GM12874 (cell line): ENCODE data around the gene WNT7A.

Experiments used
- TF ChIP-seq, protein P1 (sequence below): IDR thresholded peaks from 2 replicates; pipeline ENCODE4 v1.5.1; 2011; ENCODE audit warnings: low read depth, mild to moderate bottlenecking, control low read depth, low read length, moderate library complexity; ENCODE audit not compliant: insufficient read depth

The WNT7A gene

DNA sequence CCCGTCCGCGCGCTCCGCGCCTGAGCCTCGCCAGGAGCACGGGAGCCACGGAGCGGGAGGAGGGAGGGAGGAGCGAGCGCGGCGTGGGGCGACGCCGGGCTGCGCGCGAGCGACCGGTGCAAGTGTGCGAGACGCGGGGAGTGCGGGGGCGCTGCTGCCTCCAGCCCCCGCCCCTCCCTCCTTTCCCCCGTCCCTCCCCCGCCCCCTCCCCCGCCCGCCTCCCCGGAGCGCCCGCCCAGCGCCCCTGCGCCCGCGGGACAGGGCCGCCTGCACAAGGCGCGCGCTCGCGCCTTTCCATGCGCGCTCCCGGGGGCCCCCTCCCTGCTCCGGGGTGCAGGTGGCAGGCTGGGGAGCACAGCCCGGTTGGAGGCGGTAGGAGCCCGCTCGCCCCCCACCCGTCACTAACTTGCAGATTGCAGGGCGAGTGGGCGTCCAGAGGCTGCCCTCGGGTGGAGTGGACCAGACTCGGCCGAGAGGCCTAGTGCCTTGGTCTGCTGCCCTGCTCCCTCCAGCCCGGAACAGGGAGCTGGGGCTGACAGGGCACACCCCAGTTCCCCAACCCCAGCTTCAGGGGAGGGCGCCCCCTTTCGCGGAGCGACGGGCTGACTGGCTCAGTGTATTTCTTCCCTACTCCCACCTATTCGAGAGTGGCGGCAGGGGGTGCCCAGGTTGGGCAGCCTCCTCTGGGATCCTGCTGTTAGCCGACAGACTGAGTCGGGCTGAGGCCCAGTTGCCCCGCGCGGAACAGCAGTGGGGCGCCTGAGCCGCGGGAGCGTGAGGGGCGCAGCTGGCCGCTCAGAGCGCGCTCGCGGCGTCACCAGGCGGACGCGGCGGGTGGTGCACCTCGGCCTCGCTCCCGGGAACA, at the start of gene WNT7A:
Gene WNT7A (minus strand): TSS at position 126 of the 865 bp plus-strand sequence. CDS start 255 bp downstream, outside the sequence.
- TF ChIP-seq, protein P1, sequence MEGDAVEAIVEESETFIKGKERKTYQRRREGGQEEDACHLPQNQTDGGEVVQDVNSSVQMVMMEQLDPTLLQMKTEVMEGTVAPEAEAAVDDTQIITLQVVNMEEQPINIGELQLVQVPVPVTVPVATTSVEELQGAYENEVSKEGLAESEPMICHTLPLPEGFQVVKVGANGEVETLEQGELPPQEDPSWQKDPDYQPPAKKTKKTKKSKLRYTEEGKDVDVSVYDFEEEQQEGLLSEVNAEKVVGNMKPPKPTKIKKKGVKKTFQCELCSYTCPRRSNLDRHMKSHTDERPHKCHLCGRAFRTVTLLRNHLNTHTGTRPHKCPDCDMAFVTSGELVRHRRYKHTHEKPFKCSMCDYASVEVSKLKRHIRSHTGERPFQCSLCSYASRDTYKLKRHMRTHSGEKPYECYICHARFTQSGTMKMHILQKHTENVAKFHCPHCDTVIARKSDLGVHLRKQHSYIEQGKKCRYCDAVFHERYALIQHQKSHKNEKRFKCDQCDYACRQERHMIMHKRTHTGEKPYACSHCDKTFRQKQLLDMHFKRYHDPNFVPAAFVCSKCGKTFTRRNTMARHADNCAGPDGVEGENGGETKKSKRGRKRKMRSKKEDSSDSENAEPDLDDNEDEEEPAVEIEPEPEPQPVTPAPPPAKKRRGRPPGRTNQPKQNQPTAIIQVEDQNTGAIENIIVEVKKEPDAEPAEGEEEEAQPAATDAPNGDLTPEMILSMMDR = 0 out of 2 replicates have a peak, but pooled peaks have one; percentile 8

DNA sequence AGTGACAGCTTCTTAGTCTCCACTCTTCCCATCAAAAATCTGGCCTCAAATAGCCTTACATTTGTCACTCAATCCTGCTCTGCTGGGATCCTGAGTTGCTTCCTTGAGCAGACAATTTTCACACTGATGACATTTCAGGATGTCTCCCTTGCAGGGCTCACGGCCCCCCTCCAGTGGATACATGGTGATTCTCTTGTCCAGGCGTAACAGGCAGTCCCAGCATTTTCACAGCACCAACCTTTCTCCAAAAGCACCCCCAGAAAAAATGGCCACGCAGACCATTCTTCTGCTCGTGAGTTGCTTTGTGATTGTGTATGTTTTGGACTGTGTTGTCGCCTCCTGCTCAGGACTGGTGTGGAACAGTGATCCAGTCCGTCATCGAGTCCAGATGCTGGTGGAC, 47.4 kb upstream of the WNT7A start:
- TF ChIP-seq, protein P1 = no peak

DNA sequence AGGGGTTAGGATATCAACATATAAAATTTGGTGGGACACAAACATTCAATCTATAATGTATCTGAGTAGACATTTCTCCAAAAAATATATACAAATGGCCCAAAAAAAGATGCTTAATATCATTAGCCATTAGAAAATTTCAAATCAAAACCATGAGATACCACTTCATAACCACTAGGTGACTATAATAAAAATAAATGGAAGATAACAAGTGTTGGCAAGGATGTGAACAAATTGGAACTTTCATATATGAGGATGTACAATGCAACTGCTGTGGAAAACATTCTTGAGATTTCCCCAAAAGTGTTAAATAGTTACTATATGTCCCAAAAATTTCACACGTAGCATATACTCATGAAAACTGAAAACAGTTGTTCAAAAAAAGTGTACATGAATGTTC, 36.5 kb upstream of the WNT7A start:
- TF ChIP-seq, protein P1 = no peak

DNA sequence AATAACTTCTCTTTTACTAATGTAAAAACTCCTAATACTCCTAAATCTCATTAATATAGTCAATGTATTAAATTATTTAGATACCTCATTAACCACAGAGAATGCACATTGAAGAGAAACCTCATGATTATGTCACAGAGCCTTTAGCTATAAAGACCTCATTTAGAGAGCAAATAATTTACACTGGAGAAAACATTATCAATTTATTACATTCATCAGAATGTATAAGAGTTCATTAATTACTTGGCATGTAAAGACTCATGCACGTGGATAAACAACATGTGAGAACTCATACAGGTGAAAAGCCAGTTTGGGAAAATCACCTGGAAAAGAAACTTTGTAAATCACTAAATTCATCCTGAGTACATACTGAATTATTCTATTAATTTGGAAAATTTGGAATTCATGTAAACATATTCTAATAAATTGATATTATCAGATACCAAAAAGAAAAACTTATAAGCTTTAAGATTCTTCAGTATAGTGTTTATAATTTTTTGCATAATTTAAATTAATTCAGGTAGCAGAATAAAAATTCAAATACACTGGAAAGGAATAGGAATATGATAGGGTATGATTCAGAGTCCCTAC, 22.9 kb upstream of the WNT7A start:
- TF ChIP-seq, protein P1 = no peak

DNA sequence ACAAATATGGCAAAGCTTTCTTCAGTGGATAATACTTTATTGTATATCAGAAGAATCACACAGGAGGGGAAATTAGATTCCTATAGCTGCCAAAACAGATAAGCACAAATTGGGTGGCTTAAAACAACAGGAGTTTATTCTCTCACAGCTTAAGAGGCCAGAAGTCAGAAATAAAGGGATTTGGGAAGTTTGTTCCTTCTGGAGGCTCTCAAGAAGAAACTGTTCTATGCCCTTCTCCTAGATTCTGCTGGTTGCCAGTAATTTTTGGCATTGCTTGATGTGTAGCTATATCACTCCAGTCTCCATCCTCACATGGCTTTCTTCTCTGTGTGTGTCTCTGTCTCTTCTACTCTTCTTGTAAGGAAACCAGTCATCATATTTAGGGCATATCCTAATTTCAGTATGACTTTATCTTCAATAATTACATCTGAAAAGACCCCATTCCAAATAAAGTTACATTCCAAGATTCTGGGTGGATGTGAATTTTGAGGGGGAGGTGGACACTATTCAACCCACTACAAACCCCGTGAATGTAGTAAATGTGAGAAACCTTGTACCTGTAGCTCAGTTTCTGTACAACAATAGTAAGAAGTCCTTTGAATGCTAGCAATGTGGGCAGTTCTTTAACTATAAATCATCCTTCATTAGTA, 22.2 kb upstream of the WNT7A start:
- TF ChIP-seq, protein P1 = no peak

DNA sequence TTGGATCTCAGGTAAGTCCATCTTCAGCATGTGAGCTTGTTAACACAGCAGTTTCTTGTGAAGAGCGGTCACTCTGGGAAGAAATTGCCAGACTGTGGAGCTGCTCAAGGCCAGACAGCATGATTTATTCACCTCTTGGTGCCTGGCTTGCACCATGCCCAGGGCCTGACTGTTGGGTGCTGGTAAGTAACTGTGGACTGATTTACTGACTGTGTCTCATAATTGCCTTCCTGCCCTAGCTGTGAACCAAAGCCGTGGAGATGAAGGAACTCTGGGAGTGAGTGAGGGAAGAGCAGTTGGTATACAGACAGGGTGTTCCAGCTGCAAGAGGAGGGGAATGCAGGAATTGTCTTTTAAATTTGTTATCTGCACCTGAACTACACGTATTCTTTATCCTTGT, 18.5 kb upstream of the WNT7A start:
- TF ChIP-seq, protein P1 = no peak

DNA sequence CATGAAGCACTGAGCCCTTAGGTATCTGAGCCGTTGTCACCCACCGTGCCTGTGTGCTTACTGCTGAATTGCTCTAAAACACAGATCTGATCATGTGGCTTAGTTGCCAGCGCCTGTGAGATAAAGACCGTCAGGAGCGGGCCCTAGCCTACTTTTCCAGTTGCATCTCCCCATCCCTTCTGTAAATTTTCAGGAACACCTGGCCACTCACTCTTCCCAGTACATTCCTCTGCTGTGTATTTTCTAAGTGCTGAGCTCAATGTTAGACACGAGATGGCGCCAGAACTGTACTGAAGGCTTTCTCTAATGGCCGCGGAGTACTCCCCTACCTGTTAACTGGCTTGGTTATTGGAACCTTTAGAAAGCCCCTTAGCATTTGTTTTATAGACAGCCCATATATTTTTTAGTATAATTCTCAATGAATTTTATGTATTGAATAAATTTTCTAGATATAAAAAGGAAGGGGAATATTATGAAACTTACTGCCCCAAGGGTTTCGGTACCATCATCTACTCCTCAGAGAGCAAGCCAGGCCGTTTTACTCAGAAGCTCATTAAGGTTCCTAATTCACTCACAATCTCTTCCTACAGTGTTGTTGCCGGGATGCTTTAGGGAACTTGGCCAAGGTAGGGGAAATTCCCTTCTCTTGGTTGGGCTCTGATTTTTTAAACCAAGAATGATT, 16.7 kb upstream of the WNT7A start:
- TF ChIP-seq, protein P1 = peak; percentile 51; the same call in 1 of the 2 replicates
